COLO668 (cell line): ENCODE measurements around the gene WNT1.
A peak's percentile ranks its signal among the peaks of the same experiment; 100 is the strongest.

ENCODE experiments used
- DNase-seq: peaks from one replicate; lab custom pipeline; 2025; ENCODE audit not compliant: unreplicated experiment; lab: John Stamatoyannopoulos, UW

Gene WNT1

GRCh38 chr12:48978291-48978740 is at the start of gene WNT1:
WNT1 (plus strand) TSS chr12:48978322; CDS start chr12:48978651, 329 bp downstream.
- DNase-seq: no peak

- DNase-seq: no peak
These were observed 48.6 kb upstream of the WNT1 start for GRCh38 chr12:48929551-48929950.

GRCh38 chr12:48930475-48930874 is 47.6 kb upstream of the WNT1 start:
- no peak for DNase-seq

GRCh38 chr12:48932878-48933277 is 45.2 kb upstream of the WNT1 start:
- DNase-seq: no peak

- DNase-seq: no peak
These were observed 44.3 kb upstream of the WNT1 start for GRCh38 chr12:48933664-48934311.

- DNase-seq: no peak
These were observed 43.8 kb upstream of the WNT1 start for GRCh38 chr12:48934312-48934706.

GRCh38 chr12:48936379-48936979 is 41.6 kb upstream of the WNT1 start:
- peak; percentile 45 for DNase-seq

- no peak for DNase-seq
These were observed 41.0 kb upstream of the WNT1 start for GRCh38 chr12:48937170-48937569.

GRCh38 chr12:48938805-48939204 is 39.3 kb upstream of the WNT1 start:
- no peak for DNase-seq

- DNase-seq: no peak
These were observed 37.9 kb upstream of the WNT1 start for GRCh38 chr12:48940181-48940580.

- no peak for DNase-seq
These were observed 34.9 kb upstream of the WNT1 start for GRCh38 chr12:48943221-48943620.

- no peak for DNase-seq
These were observed 31.9 kb upstream of the WNT1 start for GRCh38 chr12:48946205-48946604.

- DNase-seq: no peak
These were observed 31.2 kb upstream of the WNT1 start for GRCh38 chr12:48946943-48947342.

GRCh38 chr12:48947727-48948126 is 30.4 kb upstream of the WNT1 start:
- no peak for DNase-seq

GRCh38 chr12:48952691-48953090 is 25.4 kb upstream of the WNT1 start:
- DNase-seq: no peak

- no peak for DNase-seq
These were observed 24.1 kb upstream of the WNT1 start for GRCh38 chr12:48954061-48954460.

- DNase-seq: no peak
These were observed 23.2 kb upstream of the WNT1 start for GRCh38 chr12:48954841-48955501.

- peak; percentile 37 for DNase-seq
These were observed 21.6 kb upstream of the WNT1 start for GRCh38 chr12:48956279-48957140.

- peak; percentile 94 for DNase-seq
These were observed 20.7 kb upstream of the WNT1 start, which contains the start of gene ARF3 for GRCh38 chr12:48957141-48958048. ARF3 (minus strand) TSS chr12:48957487; CDS start chr12:48941095, 16,392 bp downstream.

GRCh38 chr12:48958049-48958388 is 20.1 kb upstream of the WNT1 start:
- DNase-seq: no peak
